Activated T-cell treated with anti-CD3 and anti-CD28 coated beads for 48 hours (primary cell): ENCODE data around the gene EAF1.
"Not testable (repeated sequence)": the region's sequence is repeated elsewhere in the genome, so short reads cannot be mapped to it uniquely, and the experiment has no call there.

Experiments
- DNase-seq: peaks from one replicate; pipeline ENCODE4 v3.0.0-alpha.2; 2020; ENCODE audit warnings: low read depth

The EAF1 gene

GRCh38 chr3:15405448-15406050, 21.8 kb upstream of the EAF1 start:
- no peak for DNase-seq

GRCh38 chr3:15409239-15409638, 18.2 kb upstream of the EAF1 start:
- no peak for DNase-seq

GRCh38 chr3:15409774-15410173, 17.6 kb upstream of the EAF1 start:
- no peak for DNase-seq

- DNase-seq: not testable (repeated sequence)
Measured at GRCh38 chr3:15410966-15411365, 16.4 kb upstream of the EAF1 start.

- no peak for DNase-seq
Measured at GRCh38 chr3:15420871-15421270, 6.5 kb upstream of the EAF1 start.

GRCh38 chr3:15426579-15427118, 749 bp upstream of the EAF1 start:
- no peak for DNase-seq

- DNase-seq: no peak
Measured at GRCh38 chr3:15427981-15428380, 583 bp downstream of the EAF1 start.

- peak; percentile 7 for DNase-seq
Measured at GRCh38 chr3:15428539-15428938, 1.1 kb downstream of the EAF1 start.

GRCh38 chr3:15429080-15429479, 1.7 kb downstream of the EAF1 start:
- DNase-seq: no peak

GRCh38 chr3:15430624-15431023, 3.2 kb downstream of the EAF1 start:
- DNase-seq: no peak

GRCh38 chr3:15431256-15431837, 3.9 kb downstream of the EAF1 start:
- no peak for DNase-seq

- DNase-seq: no peak
Measured at GRCh38 chr3:15433531-15433930, 6.1 kb downstream of the EAF1 start.

GRCh38 chr3:15434756-15435155, 7.4 kb downstream of the EAF1 start:
- DNase-seq: no peak

GRCh38 chr3:15436246-15436645, 8.8 kb downstream of the EAF1 start:
- no peak for DNase-seq

- no peak for DNase-seq
Measured at GRCh38 chr3:15438983-15439382, 11.6 kb downstream of the EAF1 start.

- no peak for DNase-seq
Measured at GRCh38 chr3:15439476-15439875, 12.1 kb downstream of the EAF1 start.

GRCh38 chr3:15440891-15441290, 13.5 kb downstream of the EAF1 start:
- DNase-seq: no peak

GRCh38 chr3:15443826-15444524, 16.6 kb downstream of the EAF1 start:
- DNase-seq: no peak

GRCh38 chr3:15449489-15450224, 22.3 kb downstream of the EAF1 start:
- DNase-seq: no peak

GRCh38 chr3:15450438-15451215, 23.2 kb downstream of the EAF1 start:
- DNase-seq: no peak

GRCh38 chr3:15451216-15452113, 24.1 kb downstream of the EAF1 start:
- no peak for DNase-seq
